C4-2B (cell line): ENCODE measurements around the gene CDC42BPB.

Experiments used
- CTCF ChIP-seq: fragments of 450-650 bp; conservative IDR thresholded peaks from 2 replicates; pipeline ENCODE4 v1.5.1; 2017; ENCODE audit warnings: mild to moderate bottlenecking
- ZFX ChIP-seq: fragments of 450-650 bp; IDR thresholded peaks from 2 replicates; pipeline ENCODE4 v1.6.1; 2017

- TF ChIP-seq ZFX (no peak), CTCF (no peak)
Measured at GRCh38 chr14:103068351-103069073, 11.2 kb upstream of the CDC42BPB start.
